Ovary (tissue), 9 donors: ENCODE results near the gene GLRB. TPM values are rescaled to one million over a fixed set of nuclear protein-coding genes. Genes with fewer than 3 reads are reported as not detected.

Experiments
- DNase-seq, 5 donors: peaks; one replicate each; pipeline ENCODE4 v3.0.0-alpha.2; 2019 to 2020
- H3K27ac ChIP-seq, 2 donors: fragments of 200-600 bp; one replicate each; pipeline versions ENCODE4 v1.5.1 to v1.8.0; 2019 to 2022
- H3K27me3 ChIP-seq: fragments of 200-600 bp; one replicate; pipeline ENCODE4 v1.8.0; 2022
- H3K36me3 ChIP-seq: fragments of 200-600 bp; sonication (generic); one replicate; pipeline ENCODE4 v1.5.1; 2019
- H3K4me1 ChIP-seq: one replicate; pipeline ENCODE4 v1.8.1; 2013; ENCODE audit warnings: mild to moderate bottlenecking, moderate library complexity; ENCODE audit not compliant: insufficient read depth
- H3K4me3 ChIP-seq: fragments of 200-600 bp; sonication (generic); one replicate; pipeline ENCODE4 v1.5.1; 2017
- H3K9me3 ChIP-seq, 2 donors: fragments of 200-600 bp in 1 of 2; sonication (generic) in 1 of 2; one replicate each; pipeline versions ENCODE4 v1.5.1 to v1.8.1; 2013 to 2019; ENCODE audit warnings: mild to moderate bottlenecking in 1 of 2, moderate library complexity in 1 of 2
- EP300 ChIP-seq: sonication (generic); formaldehyde crosslinking; IDR thresholded peaks from one replicate; pipeline ENCODE4 v1.6.1; 2017; ENCODE audit warnings: antibody characterized with exemption
- POLR2A ChIP-seq: fragments of 450-650 bp; IDR thresholded peaks from one replicate; pipeline ENCODE4 v1.6.1; 2017; ENCODE audit warnings: antibody characterized with exemption, mild to moderate bottlenecking, moderate library complexity
- WGBS, 3 donors: extraction: QIAGEN DNeasy Blood & Tissue Kit in 1 of 3; methylation state at CpG; one replicate each; pipeline versions ENCODE4 v1.1.5 to v1.1.7; 2013 to 2017; 5-methylcytosine and 5-hydroxymethylcytosine counted together
- intact Hi-C, 4 donors: fragments of 100-400 bp; cut with DNase I; formaldehyde crosslinking; loops; one replicate each; pipeline versions ENCODE4 v1.11.0 to v1.15.1; 2022 to 2023
- polyA plus RNA-seq, 2 donors: library from polyadenylated mRNA; stranded (reverse); fragments of 200-250 nt in 1 of 2; fragments of 350-450 nt in 1 of 2; fragmentation: Illumina TruSeq in 1 of 2; extraction: RNeasy Lipid Tissue Mini Kit (QIAGEN cat#74804) in 1 of 2; gene quantifications; one replicate each; pipeline ENCODE4 v1.2.3, GENCODE V29; 2013 to 2014
- total RNA-seq, 7 donors: library from RNA; depleted of rRNA in 2 of 7; stranded (reverse); fragments of >200 nt in 2 of 7; fragmentation: NEBNext Ultra II Directional in 3 of 7; extraction: Animal tissue kit (Norgen Biotek cat#: 25700) in 3 of 7; gene quantifications; one replicate each; pipeline versions ENCODE4 v1.1.0 to v1.2.4, GENCODE V29; 2016 to 2023
- TF ChIP-seq, protein P1 (sequence below), 3 donors: fragments of 450-650 bp in 2 of 3; fragments of 200-600 bp in 1 of 3; IDR thresholded peaks; one replicate each; pipeline versions ENCODE4 v1.5.1 to v1.8.0; 2016 to 2022; ENCODE audit warnings: antibody characterized with exemption in 3 of 3, mild to moderate bottlenecking in 1 of 3
- donor health status: DM: no; HTN: no; CAD: no; lungs with moderate emphysema.
- donor health status: DM: no; HTN: no; CAD: no.
- donor health status: Bipolar disorder and iron deficiency.
- donor health status: DM: yes; HTN: yes; CAD: no.
- donor health status: DM: no; HTN: no; CAD: no.
- donor health status: DM: yes; HTN: yes; CAD: no.

The GLRB gene
- total and polyA plus RNA-seq, 9 donors, result 0.33 to 8.3 (median 1.8) TPM

DNA sequence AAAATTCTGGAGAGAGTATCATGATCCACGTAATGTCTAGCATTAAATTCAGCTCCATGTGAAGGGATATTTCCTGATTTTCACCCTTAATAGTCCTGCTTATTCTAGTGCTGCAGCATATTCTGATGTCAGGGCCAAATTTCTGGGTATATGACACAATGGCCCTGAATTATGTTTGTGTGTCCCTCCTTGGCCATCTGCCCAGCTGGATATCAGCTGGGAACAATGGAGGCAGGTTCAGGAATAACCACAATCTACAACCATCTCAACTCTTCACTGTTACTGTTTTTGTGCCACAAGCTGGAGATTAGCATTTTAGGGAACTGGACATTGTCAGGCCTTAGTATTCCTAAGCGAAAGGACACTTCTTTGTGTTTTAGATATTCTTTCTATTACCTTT is 3.5 kb downstream of the GLRB start:
- Histone ChIP-seq H3K4me3 (no peak overlapping the region), H3K36me3 (no peaks in the 10 kb centered on the region), H3K27me3 (no peaks in the 10 kb centered on the region), H3K9me3 (no peaks in the 10 kb centered on the region), H3K4me1 (peaks cover 6% of the 10 kb centered on the region), H3K27ac (no peak overlapping the region)
- TF ChIP-seq POLR2A, result no peak
- TF ChIP-seq, protein P1, sequence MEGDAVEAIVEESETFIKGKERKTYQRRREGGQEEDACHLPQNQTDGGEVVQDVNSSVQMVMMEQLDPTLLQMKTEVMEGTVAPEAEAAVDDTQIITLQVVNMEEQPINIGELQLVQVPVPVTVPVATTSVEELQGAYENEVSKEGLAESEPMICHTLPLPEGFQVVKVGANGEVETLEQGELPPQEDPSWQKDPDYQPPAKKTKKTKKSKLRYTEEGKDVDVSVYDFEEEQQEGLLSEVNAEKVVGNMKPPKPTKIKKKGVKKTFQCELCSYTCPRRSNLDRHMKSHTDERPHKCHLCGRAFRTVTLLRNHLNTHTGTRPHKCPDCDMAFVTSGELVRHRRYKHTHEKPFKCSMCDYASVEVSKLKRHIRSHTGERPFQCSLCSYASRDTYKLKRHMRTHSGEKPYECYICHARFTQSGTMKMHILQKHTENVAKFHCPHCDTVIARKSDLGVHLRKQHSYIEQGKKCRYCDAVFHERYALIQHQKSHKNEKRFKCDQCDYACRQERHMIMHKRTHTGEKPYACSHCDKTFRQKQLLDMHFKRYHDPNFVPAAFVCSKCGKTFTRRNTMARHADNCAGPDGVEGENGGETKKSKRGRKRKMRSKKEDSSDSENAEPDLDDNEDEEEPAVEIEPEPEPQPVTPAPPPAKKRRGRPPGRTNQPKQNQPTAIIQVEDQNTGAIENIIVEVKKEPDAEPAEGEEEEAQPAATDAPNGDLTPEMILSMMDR (IDR thresholded peaks at IDR 0.05), result no peak
- no peak for TF ChIP-seq EP300
- 93 to 96% (median 96%) methylated on average over 2 of the region's 2 CpGs for WGBS, 3 donors
- DNase-seq, result no peak
- intact Hi-C loops, result no loop called here

DNA sequence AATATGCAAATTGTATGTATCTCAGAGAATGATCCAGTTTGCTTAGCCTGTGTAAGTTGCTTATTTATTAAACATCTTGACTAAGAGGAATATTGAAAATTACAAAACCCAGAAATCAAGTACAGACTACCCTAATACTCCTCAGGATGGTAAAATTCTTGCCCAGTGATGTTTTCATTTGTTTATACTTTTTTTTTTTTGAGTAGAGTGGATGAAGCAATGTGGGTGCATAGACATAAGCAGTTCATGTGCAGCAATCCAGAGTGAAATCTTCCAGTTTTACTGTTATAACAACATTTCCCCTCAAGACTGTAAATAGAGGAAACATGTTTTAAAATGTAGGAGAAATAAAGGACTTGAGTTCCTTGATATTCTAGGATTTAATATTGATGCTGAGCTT is 4.7 kb downstream of the GLRB start:
- TF ChIP-seq, protein P1 (IDR thresholded peaks at IDR 0.05), result no peak
- TF ChIP-seq POLR2A, result no peak
- no peak for TF ChIP-seq EP300
- intact Hi-C loops, result no loop called here
- no peak for DNase-seq
- Histone ChIP-seq H3K27me3 (no peaks in the 10 kb centered on the region), H3K36me3 (no peaks in the 10 kb centered on the region), H3K9me3 (no peaks in the 10 kb centered on the region), H3K27ac (no peak overlapping the region), H3K4me3 (no peak overlapping the region), H3K4me1 (peaks cover 6% of the 10 kb centered on the region)

DNA sequence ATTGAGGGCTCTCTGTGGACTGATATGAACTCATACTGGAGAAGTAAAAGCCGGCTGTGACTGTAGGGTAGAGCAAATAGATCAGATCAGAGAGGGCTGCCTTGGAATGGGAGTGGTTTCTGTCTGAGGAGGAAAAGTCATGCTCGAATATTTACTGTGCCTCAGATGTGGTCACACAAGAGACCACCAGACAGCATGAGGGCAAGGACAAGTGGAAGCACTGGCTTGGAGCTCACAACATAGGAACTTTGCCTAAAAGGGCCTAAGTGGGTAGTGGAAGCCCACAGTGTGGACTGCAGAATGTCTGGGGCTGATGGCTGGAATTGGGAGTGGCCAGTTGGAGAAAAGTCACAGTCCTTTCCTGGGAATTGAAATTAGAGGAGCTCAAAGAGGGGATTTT is 19.8 kb downstream of the GLRB start:
- Histone ChIP-seq H3K36me3 (no peaks in the 10 kb centered on the region), H3K27me3 (no peaks in the 10 kb centered on the region), H3K27ac (no peak overlapping the region), H3K4me3 (no peak overlapping the region), H3K4me1 (no peaks in the 10 kb centered on the region), H3K9me3 (no peaks in the 10 kb centered on the region)
- no peak for DNase-seq
- 78 to 90% (median 80%) methylated on average over 2 of the region's 2 CpGs for WGBS, 3 donors
- TF ChIP-seq, protein P1 (IDR thresholded peaks at IDR 0.05), result no peak
- TF ChIP-seq POLR2A (no peak), EP300 (no peak)
- intact Hi-C loops, result no loop called here

DNA sequence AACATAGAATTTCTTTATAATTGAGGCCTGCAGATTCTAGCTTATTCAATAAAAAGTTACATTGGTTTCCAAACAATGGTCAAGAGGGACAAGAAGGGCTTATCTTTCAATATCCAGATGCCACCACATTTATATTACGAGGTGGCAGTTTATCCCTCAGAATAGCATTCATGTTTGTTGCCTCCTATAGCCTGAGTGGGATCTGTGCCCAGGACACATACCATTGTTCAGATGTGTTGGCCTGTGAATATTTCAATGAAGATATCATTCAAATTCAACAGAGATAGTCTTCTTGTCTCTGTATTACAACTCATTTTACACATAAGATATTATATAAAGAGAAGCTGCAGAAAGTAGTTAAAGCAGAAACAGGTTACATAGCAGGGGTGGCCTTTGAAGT is 20.5 kb downstream of the GLRB start:
- Histone ChIP-seq H3K9me3 (no peaks in the 10 kb centered on the region), H3K4me3 (no peak overlapping the region), H3K27ac (no peak overlapping the region), H3K4me1 (no peaks in the 10 kb centered on the region), H3K36me3 (no peaks in the 10 kb centered on the region), H3K27me3 (no peaks in the 10 kb centered on the region)
- intact Hi-C loops, result no loop called here
- TF ChIP-seq POLR2A (no peak), EP300 (no peak)
- TF ChIP-seq, protein P1 (IDR thresholded peaks at IDR 0.05), result no peak
- 80 to 89% (median 85%) methylated on average over 1 of the region's 1 CpG for WGBS, 3 donors
- no peak for DNase-seq

DNA sequence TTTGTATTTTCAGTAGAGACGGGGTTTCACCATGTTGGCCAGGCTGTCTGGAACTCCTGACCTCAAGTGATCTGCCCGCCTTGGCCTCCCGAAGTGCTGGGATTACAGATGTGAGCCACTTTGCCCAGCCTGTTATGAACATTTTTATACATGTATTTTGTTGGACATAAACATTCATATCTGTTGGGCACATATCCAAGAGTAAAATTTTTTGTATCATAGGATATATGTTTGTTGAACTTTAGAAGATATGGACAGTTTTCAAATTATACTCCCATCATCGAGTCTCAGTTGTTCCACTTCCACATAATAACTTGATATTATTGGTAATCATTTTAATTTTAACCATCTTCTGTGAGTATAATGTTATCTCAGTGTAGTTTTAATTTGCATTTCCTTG is 23.6 kb downstream of the GLRB start:
- no peak overlapping the region for H3K4me3 ChIP-seq
- no peaks in the 10 kb centered on the region for H3K27me3 ChIP-seq
- 74 to 91% (median 80%) methylated on average over 4 of the region's 4 CpGs for WGBS, 3 donors
- no peak overlapping the region for H3K27ac ChIP-seq
- intact Hi-C loops, result no loop called here
- no peaks in the 10 kb centered on the region for H3K4me1 ChIP-seq
- TF ChIP-seq EP300, result no peak
- TF ChIP-seq POLR2A, result no peak
- TF ChIP-seq, protein P1 (IDR thresholded peaks at IDR 0.05), result no peak
- H3K9me3 ChIP-seq, result no peaks in the 10 kb centered on the region
- no peaks in the 10 kb centered on the region for H3K36me3 ChIP-seq
- no peak for DNase-seq
